C1 segment of cervical spinal cord (tissue), 14 donors: Measurements from ENCODE around the gene SLC22A16.
A peak's percentile ranks its signal among the peaks of the same experiment; 100 is the strongest.

Source experiments
- DNase-seq, 14 donors: peaks; one replicate each; lab custom pipeline; 2025; lab: John Stamatoyannopoulos, UW

The SLC22A16 gene

GRCh38 chr6:110448846-110449540 is 27.4 kb downstream of the SLC22A16 start:
- no peak for DNase-seq

GRCh38 chr6:110447761-110448160 is 28.7 kb downstream of the SLC22A16 start:
- no peak for DNase-seq

- no peak for DNase-seq
Observed at GRCh38 chr6:110446405-110446804, 30.0 kb downstream of the SLC22A16 start.

- DNase-seq = no peak
Observed at GRCh38 chr6:110440026-110440425, 36.4 kb downstream of the SLC22A16 start.

- no peak for DNase-seq
Observed at GRCh38 chr6:110439356-110439755, 37.1 kb downstream of the SLC22A16 start.

- no peak for DNase-seq
Observed at GRCh38 chr6:110434961-110435602, 41.3 kb downstream of the SLC22A16 start.

GRCh38 chr6:110432285-110432900 is 44.0 kb downstream of the SLC22A16 start:
- DNase-seq = no peak

GRCh38 chr6:110430741-110431140 is 45.7 kb downstream of the SLC22A16 start:
- DNase-seq = no peak

- DNase-seq = no peak
Observed at GRCh38 chr6:110430236-110430635, 46.2 kb downstream of the SLC22A16 start.

GRCh38 chr6:110428153-110428552 is 48.3 kb downstream of the SLC22A16 start:
- DNase-seq = no peak

- no peak for DNase-seq
Observed at GRCh38 chr6:110425816-110426215, 50.6 kb downstream of the SLC22A16 start.

GRCh38 chr6:110422444-110422822 is 54.0 kb downstream of the SLC22A16 start:
- no peak for DNase-seq

GRCh38 chr6:110421749-110422443 is 54.5 kb downstream of the SLC22A16 start:
- no peak for DNase-seq

- no peak for DNase-seq
Observed at GRCh38 chr6:110419028-110419739, 57.2 kb downstream of the SLC22A16 start.

- no peak for DNase-seq
Observed at GRCh38 chr6:110418594-110418993, 57.8 kb downstream of the SLC22A16 start.

- peak in 13 of 14 donors; percentile 43 to 96 (median 83) for DNase-seq
Observed at GRCh38 chr6:110415086-110415916, 61.1 kb downstream of the SLC22A16 start, which contains the start of gene DDO. TSS of gene DDO (minus strand) at chr6:110415575. CDS start at chr6:110413462, 2,113 bp downstream.

- DNase-seq = no peak
Observed at GRCh38 chr6:110414669-110415068, 61.7 kb downstream of the SLC22A16 start.

- no peak for DNase-seq
Observed at GRCh38 chr6:110412360-110412759, 64.1 kb downstream of the SLC22A16 start.

- DNase-seq = no peak
Observed at GRCh38 chr6:110410511-110410910, 65.9 kb downstream of the SLC22A16 start.

GRCh38 chr6:110409794-110410193 is 66.6 kb downstream of the SLC22A16 start:
- DNase-seq = no peak

GRCh38 chr6:110408901-110409300 is 67.5 kb downstream of the SLC22A16 start:
- DNase-seq = no peak
